Measurements from ENCODE around the gene USH2A. TPM values are rescaled to one million over a fixed set of nuclear protein-coding genes. Genes with fewer than 3 reads are reported as not detected.

USH2A gene, protein sequence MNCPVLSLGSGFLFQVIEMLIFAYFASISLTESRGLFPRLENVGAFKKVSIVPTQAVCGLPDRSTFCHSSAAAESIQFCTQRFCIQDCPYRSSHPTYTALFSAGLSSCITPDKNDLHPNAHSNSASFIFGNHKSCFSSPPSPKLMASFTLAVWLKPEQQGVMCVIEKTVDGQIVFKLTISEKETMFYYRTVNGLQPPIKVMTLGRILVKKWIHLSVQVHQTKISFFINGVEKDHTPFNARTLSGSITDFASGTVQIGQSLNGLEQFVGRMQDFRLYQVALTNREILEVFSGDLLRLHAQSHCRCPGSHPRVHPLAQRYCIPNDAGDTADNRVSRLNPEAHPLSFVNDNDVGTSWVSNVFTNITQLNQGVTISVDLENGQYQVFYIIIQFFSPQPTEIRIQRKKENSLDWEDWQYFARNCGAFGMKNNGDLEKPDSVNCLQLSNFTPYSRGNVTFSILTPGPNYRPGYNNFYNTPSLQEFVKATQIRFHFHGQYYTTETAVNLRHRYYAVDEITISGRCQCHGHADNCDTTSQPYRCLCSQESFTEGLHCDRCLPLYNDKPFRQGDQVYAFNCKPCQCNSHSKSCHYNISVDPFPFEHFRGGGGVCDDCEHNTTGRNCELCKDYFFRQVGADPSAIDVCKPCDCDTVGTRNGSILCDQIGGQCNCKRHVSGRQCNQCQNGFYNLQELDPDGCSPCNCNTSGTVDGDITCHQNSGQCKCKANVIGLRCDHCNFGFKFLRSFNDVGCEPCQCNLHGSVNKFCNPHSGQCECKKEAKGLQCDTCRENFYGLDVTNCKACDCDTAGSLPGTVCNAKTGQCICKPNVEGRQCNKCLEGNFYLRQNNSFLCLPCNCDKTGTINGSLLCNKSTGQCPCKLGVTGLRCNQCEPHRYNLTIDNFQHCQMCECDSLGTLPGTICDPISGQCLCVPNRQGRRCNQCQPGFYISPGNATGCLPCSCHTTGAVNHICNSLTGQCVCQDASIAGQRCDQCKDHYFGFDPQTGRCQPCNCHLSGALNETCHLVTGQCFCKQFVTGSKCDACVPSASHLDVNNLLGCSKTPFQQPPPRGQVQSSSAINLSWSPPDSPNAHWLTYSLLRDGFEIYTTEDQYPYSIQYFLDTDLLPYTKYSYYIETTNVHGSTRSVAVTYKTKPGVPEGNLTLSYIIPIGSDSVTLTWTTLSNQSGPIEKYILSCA (N-terminal part only)
- total RNA-seq (not detected), polyA plus RNA-seq (not detected), total RNA-seq (0 to 0.09 (median 0) reads per million in 6 experiments)

DNA sequence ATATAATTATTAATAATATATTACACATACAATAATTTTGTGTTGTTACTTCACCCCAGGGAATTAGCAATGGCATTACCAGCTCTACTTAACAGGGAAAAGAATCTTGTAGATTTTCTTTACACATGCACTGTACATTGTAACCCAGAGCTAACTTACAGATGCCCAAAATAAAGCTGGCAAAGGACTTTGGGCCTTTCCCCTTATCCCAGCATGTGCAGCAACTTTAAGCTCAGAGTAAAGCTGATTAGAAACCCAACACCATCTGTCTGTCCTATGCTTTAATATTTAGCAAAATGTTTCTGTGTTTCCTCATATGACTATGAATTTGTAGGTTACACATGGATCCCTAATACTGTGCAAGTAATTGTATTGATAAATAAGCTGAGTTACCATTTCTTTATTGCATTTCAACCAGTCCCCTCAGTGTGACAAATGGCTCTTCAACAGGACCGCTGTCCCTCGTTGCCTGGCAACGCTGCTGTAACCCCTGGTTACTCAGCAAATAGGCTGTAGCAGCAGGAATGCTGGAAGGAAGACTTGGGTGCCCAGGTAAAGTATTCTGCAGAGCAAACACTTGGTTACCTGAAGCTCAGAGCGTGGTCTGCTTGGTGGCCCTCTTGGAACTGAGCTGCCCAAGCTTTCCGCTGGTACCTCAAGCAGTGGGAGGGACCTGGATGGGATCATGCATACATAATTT is at the start of gene USH2A:
TSS of gene USH2A (minus strand) at position 628 of the 700 bp plus-strand sequence. CDS start 1,112 bp downstream, outside the sequence.
- no peak within 1 kb of the TSS for H3K4me3 Mint-ChIP-seq
- POLR2A ChIA-PET, result no interaction called here
- no peak for ATAC-seq

DNA sequence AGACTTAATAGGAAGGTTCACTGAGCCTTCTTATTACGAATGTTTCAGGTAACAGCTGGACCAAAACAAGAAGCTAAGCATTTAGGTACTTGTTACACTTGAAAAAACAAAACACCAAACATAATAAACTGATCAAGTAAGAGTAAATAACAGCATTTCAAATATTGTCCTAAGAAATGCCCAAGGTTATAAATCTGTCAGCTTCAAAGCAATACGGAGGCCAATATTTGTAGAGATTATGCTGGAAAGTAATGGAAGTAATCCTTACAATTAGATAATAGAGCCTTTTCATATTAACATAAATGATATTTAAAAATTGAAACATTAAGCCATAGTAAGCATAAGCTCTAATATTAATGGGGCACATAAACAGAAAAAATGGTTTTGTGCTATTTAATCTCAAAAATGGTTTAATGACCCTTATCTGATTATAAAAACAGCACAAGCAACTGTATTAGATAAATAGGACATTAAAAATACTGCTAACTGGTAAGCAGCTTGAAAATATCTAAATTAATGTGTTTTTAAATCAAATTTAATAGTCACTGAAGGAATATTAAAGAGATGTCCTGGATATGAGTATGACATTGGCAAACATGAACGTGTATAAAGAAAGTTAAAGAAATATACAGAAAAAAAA is 43.0 kb upstream of the USH2A start:
- no peak for DNase-seq
- Mint-ChIP-seq H3K9me3 (peaks cover 0 to 17% (median 3%) of the 10 kb centered on the region in 9 donors), H3K4me3 (no peak overlapping the region), H3K4me1 (no peaks in the 10 kb centered on the region), H3K27ac (no peak overlapping the region), H3K36me3 (no peaks in the 10 kb centered on the region), H3K27me3 (no peaks in the 10 kb centered on the region)
- ATAC-seq, result no peak
- POLR2A ChIA-PET, result no interaction called here

More for the DNA sequence above, at the start of gene USH2A:
- DNase-seq, result no peak
- peaks cover 0 to 7% (median 4%) of the 10 kb centered on the region in 9 donors for H3K9me3 Mint-ChIP-seq
- no peaks in the 10 kb centered on the region for H3K36me3 Mint-ChIP-seq
- no peaks in the 10 kb centered on the region for H3K27me3 Mint-ChIP-seq
- no peak within 1 kb of the TSS for H3K27ac Mint-ChIP-seq
- H3K4me1 Mint-ChIP-seq, result no peaks in the 10 kb centered on the region

DNA sequence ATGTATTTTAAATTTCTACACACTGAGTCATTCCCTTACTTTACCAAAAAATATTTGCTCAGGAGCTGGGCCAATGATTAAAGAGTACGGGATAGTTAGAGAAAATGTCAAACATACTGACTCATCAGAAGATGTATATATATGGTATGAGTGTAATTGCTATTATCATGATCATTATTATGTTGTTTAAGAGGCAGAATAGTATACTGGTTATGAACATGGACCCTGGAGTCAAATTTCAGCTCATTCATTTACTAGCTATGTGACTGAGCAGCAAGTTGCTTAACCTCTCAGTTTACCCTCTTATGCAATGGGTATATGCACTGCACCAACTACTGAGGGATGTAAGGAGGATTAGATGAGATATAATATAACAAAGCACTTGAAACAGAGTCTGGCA is 41.2 kb upstream of the USH2A start:
- POLR2A ChIA-PET, result no interaction called here
- Mint-ChIP-seq H3K36me3 (no peaks in the 10 kb centered on the region), H3K27me3 (no peaks in the 10 kb centered on the region), H3K9me3 (peaks cover 0 to 19% (median 3%) of the 10 kb centered on the region in 9 donors), H3K4me3 (no peak overlapping the region), H3K4me1 (no peaks in the 10 kb centered on the region), H3K27ac (no peak overlapping the region)
- DNase-seq (no peak), ATAC-seq (no peak)

DNA sequence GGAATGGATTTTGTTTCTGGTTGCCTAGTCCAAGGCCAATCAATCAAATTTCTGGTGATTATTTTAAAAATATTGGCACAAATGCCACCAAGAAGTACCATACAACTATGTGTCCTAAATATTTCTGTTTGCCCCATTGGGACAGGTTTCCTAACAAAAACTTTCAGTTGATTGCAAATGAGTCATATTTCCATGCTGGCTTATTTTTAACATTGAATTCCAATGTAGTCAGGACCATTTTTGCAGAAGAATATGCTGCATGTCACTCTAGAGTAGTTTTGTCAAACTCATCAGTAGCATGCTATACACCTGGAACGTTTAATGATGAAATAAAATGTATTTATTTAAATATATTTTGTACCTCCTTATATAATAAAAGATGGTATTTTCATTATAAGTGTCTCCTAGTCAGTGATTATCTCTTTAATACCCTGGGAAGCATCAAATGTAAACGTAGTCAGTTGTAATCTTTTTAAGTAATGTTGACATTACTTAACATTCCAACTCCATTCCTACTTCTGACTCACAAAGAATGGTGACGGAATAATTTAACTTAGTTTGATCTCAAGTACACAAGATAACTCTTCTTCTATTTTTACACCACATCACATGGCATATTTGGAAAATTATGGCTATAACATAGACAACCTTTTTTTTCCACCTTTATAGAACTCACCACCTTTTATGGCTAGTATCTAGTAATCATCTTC is 39.0 kb upstream of the USH2A start:
- no peak overlapping the region for H3K27ac Mint-ChIP-seq
- no peaks in the 10 kb centered on the region for H3K36me3 Mint-ChIP-seq
- no peak for ATAC-seq
- peaks cover 0 to 12% (median 3%) of the 10 kb centered on the region in 9 donors for H3K9me3 Mint-ChIP-seq
- H3K4me1 Mint-ChIP-seq, result no peaks in the 10 kb centered on the region
- no peak overlapping the region for H3K4me3 Mint-ChIP-seq
- no peaks in the 10 kb centered on the region for H3K27me3 Mint-ChIP-seq
- POLR2A ChIA-PET, result no interaction called here
- DNase-seq, result no peak

DNA sequence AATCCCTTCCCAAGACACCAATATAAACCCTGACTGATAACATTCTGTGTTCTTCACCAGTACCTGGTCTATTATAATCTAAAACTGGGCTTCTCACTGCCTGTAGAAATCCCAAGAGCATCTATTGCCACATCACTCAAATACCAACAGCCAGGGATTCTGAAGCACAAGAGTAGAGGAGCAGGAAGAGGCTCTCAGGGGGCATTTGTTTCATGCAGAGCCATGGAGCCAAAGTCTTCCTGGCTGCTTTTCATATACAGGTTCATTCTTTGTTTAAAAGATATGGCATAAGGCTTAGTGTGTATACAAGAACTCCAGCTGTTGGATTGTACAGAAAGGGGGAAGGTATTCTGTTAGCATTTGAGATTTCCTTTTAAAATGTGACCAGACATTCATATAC is 38.2 kb upstream of the USH2A start:
- POLR2A ChIA-PET, result no interaction called here
- Mint-ChIP-seq H3K4me1 (no peaks in the 10 kb centered on the region), H3K36me3 (no peaks in the 10 kb centered on the region), H3K27ac (no peak overlapping the region), H3K4me3 (no peak overlapping the region), H3K9me3 (peaks cover 0 to 12% (median 3%) of the 10 kb centered on the region in 9 donors), H3K27me3 (no peaks in the 10 kb centered on the region)
- ATAC-seq (no peak), DNase-seq (no peak)

DNA sequence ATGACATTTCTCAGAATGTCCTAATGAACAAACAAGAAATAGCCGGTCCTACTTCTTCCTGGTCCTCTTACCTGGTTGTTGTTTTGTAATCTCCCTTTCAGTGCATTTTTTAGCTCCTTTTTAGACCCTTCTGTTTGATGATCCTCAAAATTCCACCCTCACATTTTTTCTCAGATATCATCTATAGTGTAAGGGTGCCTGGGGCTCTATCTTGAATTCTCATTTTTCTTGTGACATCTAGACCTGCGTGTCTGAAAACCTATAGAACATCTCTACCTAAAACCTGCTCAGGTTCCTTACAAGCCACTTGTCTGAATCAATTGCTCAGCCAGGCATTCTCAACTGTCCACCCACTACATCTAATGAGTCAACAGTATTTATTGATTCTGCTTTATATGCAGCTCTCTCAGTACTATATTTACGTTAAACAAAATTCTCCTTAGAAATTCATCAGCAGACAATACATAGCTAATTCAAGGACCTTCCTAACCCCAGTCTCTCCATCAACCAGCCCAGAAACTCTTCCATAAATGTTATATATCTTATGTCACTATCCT is 36.5 kb upstream of the USH2A start:
- H3K9me3 Mint-ChIP-seq, result peaks cover 0 to 12% (median 3%) of the 10 kb centered on the region in 9 donors
- H3K27ac Mint-ChIP-seq, result no peak overlapping the region
- ATAC-seq (no peak), DNase-seq (no peak)
- POLR2A ChIA-PET, result no interaction called here
- no peak overlapping the region for H3K4me3 Mint-ChIP-seq
- no peaks in the 10 kb centered on the region for H3K36me3 Mint-ChIP-seq
- H3K4me1 Mint-ChIP-seq, result no peaks in the 10 kb centered on the region
- H3K27me3 Mint-ChIP-seq, result no peaks in the 10 kb centered on the region

DNA sequence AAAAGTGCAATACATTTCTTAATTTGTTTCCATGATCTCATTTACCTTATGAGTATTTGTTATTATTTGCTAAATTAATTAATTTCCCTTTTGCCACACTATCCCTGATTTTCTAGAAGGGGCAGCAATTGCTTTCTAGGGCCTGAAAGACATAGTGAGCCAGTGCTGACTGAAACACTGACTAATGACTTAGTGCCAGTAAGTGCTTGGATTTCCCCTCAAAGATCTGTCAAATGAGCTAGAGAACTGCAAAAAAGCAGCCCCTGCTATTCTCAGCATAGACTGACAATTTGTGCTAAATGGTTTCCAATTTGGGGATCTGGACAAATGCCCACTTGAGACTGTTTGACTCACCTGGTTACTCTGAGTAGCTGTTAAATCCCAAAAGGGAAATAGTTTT is 35.6 kb upstream of the USH2A start:
- no peak overlapping the region for H3K27ac Mint-ChIP-seq
- H3K9me3 Mint-ChIP-seq, result peaks cover 0 to 18% (median 5%) of the 10 kb centered on the region in 9 donors
- no peaks in the 10 kb centered on the region for H3K27me3 Mint-ChIP-seq
- POLR2A ChIA-PET, result no interaction called here
- no peak for ATAC-seq
- H3K36me3 Mint-ChIP-seq, result no peaks in the 10 kb centered on the region
- no peak overlapping the region for H3K4me3 Mint-ChIP-seq
- DNase-seq, result no peak
- no peaks in the 10 kb centered on the region for H3K4me1 Mint-ChIP-seq

DNA sequence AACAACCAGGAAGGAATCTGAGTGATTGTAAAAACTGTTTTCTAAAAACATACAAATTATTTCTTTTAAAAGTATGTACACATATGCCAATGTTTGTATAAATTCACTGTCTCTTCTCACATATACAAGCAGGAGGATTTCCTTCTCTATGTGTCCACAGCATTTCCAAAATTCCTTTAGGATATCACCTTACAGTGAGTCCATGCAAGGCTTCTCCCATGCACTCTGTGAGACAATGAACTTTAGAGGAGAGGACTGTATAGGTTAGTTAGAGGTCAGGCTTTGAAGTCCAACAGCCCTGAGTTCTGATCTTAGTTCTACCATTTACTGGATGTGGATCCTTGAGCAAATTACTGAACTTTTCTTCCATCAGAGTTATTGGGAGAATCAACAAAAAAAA is 34.1 kb upstream of the USH2A start:
- DNase-seq (no peak), ATAC-seq (no peak)
- Mint-ChIP-seq H3K9me3 (peaks cover 0 to 26% (median 5%) of the 10 kb centered on the region in 9 donors), H3K27me3 (no peaks in the 10 kb centered on the region), H3K36me3 (no peaks in the 10 kb centered on the region), H3K4me3 (no peak overlapping the region), H3K4me1 (no peaks in the 10 kb centered on the region), H3K27ac (no peak overlapping the region)
- POLR2A ChIA-PET, result no interaction called here

DNA sequence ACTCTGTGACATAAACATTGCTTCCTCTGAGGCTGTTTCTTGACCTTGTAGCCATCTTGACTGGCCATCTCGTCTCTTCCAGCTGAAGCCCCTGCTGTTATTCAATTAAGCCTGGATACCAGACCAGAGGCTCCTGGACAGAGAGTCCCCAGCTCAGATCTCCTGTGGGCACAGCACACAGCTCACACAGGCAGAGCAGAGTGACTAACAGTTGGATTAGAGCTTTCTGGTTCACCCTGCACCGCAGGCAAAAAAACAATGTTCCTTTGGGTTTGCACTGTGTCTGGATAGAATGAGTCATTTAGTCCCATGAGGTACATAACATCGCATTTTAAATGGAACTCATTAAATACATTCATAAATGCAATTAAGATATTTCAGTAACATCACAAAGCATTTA is 33.4 kb upstream of the USH2A start:
- POLR2A ChIA-PET, result no interaction called here
- H3K27me3 Mint-ChIP-seq, result no peaks in the 10 kb centered on the region
- ATAC-seq (no peak), DNase-seq (no peak)
- H3K4me1 Mint-ChIP-seq, result no peaks in the 10 kb centered on the region
- H3K27ac Mint-ChIP-seq, result no peak overlapping the region
- no peaks in the 10 kb centered on the region for H3K36me3 Mint-ChIP-seq
- H3K4me3 Mint-ChIP-seq, result no peak overlapping the region
- H3K9me3 Mint-ChIP-seq, result peaks cover 0 to 24% (median 5%) of the 10 kb centered on the region in 9 donors

DNA sequence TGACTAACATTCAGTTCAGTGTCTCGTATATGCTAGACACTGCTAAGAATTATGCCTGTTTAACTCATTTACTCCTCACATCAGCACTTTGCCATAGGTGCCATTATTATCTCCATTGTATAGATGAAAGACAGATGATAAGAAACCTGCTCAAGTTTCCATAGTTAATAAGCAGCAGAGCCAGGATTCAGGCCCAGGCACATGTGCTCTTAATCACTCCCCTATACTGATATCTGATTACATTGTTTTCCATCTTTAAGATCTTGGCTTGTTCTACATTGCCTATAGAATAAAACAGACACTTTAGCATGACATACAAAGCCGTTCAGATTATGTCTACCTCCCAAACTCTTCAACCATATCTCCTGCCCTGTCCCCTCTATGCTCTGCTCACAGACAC is 30.5 kb upstream of the USH2A start:
- POLR2A ChIA-PET, result no interaction called here
- H3K27ac Mint-ChIP-seq, result no peak overlapping the region
- no peak for ATAC-seq
- H3K36me3 Mint-ChIP-seq, result no peaks in the 10 kb centered on the region
- no peak overlapping the region for H3K4me3 Mint-ChIP-seq
- peaks cover 0 to 33% (median 10%) of the 10 kb centered on the region in 9 donors for H3K9me3 Mint-ChIP-seq
- H3K27me3 Mint-ChIP-seq, result no peaks in the 10 kb centered on the region
- H3K4me1 Mint-ChIP-seq, result no peaks in the 10 kb centered on the region
- no peak for DNase-seq

DNA sequence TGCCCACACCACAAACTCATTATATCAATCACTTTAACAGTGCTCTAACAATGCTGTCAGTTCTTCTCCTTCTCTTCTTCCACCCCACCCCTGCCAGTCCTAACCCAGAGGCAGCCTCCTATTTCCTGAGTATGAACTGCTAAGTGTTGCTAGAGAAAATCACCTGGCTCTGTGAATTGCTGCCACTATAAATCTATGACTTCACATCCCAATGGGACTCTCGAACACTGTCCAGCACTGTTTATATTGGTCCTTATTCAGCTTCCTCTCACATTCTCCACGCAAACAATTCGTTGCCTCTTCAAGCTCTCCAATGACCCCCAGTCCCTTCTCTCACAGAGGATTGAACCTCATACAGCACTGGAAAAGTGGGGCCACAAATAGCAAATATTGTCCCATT is 27.0 kb upstream of the USH2A start:
- H3K27me3 Mint-ChIP-seq, result no peaks in the 10 kb centered on the region
- peaks cover 2 to 43% (median 13%) of the 10 kb centered on the region in 9 donors for H3K9me3 Mint-ChIP-seq
- no peak for DNase-seq
- H3K4me1 Mint-ChIP-seq, result no peaks in the 10 kb centered on the region
- no peak overlapping the region for H3K4me3 Mint-ChIP-seq
- H3K27ac Mint-ChIP-seq, result no peak overlapping the region
- ATAC-seq, result no peak
- POLR2A ChIA-PET, result no interaction called here
- H3K36me3 Mint-ChIP-seq, result no peaks in the 10 kb centered on the region

Data from naive thymus-derived CD8-positive, alpha-beta T cell (primary cell).